ENCODE results near the gene SDK2. TPM values are rescaled to one million over a fixed set of nuclear protein-coding genes. Genes with fewer than 3 reads are reported as not detected.

SDK2 gene
- polyA plus RNA-seq, 1 experiment: 0.04 TPM

DNA sequence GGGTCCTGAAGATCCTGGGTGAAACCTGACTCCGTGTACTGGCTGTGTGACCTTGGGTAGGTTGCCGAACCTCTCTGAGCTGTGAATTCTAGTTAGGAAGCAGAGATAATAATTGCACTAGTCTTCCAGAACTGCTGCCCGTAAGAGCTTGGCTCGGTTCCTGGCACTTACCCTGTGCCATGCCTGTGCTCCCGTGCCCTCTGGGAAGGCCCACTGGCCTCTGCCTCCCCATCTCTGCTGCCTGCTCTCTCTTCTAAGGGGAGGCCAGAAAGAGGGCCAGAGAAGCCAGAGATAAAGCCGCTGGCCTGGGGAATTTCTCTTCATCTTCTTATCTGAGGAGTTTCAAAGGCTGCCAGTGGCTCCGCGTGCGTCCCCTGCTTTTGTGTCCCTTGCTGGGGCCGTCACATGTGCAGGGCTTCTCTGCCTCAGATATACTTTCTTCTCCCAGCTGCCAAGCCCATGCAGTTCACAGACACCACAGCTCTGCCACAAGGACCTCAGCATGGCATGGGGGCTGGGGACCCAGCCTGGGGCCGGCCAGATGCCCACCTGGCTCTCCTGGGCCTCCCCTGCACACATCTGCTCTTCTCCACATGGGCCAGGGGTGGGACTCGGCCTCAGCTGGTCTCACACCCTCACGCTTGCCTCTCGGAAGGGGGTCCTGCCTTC lies 145.2 kb downstream of the SDK2 start:
- H3K4me3 ChIP-seq (ENCODE audit: low read depth, low read length): no peak overlapping the region
- no peaks in the 10 kb centered on the region for H3K36me3 ChIP-seq (ENCODE audit: control insufficient read depth, insufficient read depth, low read length)
- TF ChIP-seq, protein P1, sequence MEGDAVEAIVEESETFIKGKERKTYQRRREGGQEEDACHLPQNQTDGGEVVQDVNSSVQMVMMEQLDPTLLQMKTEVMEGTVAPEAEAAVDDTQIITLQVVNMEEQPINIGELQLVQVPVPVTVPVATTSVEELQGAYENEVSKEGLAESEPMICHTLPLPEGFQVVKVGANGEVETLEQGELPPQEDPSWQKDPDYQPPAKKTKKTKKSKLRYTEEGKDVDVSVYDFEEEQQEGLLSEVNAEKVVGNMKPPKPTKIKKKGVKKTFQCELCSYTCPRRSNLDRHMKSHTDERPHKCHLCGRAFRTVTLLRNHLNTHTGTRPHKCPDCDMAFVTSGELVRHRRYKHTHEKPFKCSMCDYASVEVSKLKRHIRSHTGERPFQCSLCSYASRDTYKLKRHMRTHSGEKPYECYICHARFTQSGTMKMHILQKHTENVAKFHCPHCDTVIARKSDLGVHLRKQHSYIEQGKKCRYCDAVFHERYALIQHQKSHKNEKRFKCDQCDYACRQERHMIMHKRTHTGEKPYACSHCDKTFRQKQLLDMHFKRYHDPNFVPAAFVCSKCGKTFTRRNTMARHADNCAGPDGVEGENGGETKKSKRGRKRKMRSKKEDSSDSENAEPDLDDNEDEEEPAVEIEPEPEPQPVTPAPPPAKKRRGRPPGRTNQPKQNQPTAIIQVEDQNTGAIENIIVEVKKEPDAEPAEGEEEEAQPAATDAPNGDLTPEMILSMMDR (IDR thresholded peaks at IDR 0.05; ENCODE audit: insufficient read depth, low read depth, low read length): no peak
- H3K27me3 ChIP-seq (ENCODE audit: control insufficient read depth, insufficient read depth, low read length): no peaks in the 10 kb centered on the region
- no peak for DNase-seq (ENCODE audit: low read depth)
- ChIA-PET POLR2A (no interaction called here), CTCF (no interaction called here)

DNA sequence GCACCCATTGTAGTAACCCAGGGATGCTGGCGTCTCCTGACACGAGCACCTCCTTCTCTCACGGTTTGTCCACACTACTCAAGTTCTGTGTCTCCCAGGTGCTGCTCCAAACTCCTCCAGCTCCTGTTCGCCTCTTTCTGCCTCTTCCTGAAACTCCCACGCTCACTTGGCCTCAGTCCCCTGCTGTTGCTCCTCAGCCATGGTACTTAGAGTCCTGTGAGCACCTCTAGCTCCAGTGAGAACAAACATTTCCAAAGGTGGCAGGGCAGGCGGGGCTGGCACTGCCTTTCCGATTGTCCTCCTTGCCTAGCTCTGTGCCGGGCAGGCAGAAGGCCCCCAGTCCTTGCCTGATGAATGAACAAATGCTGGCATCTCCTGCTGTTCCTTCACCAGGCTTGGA lies 146.1 kb downstream of the SDK2 start:
- ChIA-PET POLR2A (no interaction called here), CTCF (no interaction called here)
- no peak for DNase-seq (ENCODE audit: low read depth)
- Histone ChIP-seq H3K27me3 (ENCODE audit: control insufficient read depth, insufficient read depth, low read length) (no peaks in the 10 kb centered on the region), H3K4me3 (ENCODE audit: low read depth, low read length) (no peak overlapping the region), H3K36me3 (ENCODE audit: control insufficient read depth, insufficient read depth, low read length) (no peaks in the 10 kb centered on the region)
- TF ChIP-seq, protein P1 (IDR thresholded peaks at IDR 0.05; ENCODE audit: insufficient read depth, low read depth, low read length): no peak

DNA sequence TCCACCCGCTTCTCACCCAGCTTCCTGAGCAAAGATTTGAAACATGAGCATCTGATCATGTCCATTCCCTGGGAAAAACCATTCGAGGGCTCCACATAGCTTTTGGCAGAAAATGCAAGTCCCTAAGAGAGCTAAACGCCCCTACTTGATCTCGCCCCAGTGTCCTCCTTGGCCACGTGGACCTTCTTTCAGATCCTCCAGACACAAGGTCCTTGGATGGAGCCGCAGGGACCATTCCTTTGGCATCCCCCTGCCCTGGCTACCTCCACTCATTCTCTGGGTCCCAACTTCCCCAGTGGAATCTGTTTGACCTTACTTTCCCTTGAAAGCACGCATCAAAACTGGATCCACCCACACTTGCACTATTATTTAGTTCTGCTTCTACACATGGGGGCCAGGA lies 146.5 kb downstream of the SDK2 start:
- H3K4me3 ChIP-seq (ENCODE audit: low read depth, low read length): no peak overlapping the region
- TF ChIP-seq, protein P1 (IDR thresholded peaks at IDR 0.05; ENCODE audit: insufficient read depth, low read depth, low read length): no peak
- no peaks in the 10 kb centered on the region for H3K27me3 ChIP-seq (ENCODE audit: control insufficient read depth, insufficient read depth, low read length)
- ChIA-PET CTCF (no interaction called here), POLR2A (no interaction called here)
- no peak for DNase-seq (ENCODE audit: low read depth)
- no peaks in the 10 kb centered on the region for H3K36me3 ChIP-seq (ENCODE audit: control insufficient read depth, insufficient read depth, low read length)

DNA sequence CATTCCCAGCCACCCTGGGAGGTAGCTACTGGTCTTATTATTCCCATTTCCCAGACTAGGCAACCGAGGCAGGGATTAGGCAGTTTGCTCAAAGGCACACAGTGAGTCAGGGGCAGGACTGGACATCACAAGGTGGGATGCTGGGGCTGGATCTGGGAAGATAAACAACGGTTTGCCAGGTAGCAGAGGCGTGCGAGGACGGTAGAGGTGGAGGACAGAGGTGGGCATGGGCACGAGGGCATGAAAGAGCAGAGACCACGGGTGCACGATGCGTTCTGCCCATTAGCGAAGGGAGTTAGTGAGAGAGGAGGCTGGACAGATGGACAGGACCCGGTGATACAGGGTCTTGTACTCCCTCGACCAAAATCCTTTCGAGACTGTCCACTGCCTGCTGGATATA lies 148.0 kb downstream of the SDK2 start:
- Histone ChIP-seq H3K27me3 (ENCODE audit: control insufficient read depth, insufficient read depth, low read length) (no peaks in the 10 kb centered on the region), H3K36me3 (ENCODE audit: control insufficient read depth, insufficient read depth, low read length) (no peaks in the 10 kb centered on the region), H3K4me3 (ENCODE audit: low read depth, low read length) (no peak overlapping the region)
- ChIA-PET POLR2A (no interaction called here), CTCF (no interaction called here)
- DNase-seq (ENCODE audit: low read depth): no peak
- TF ChIP-seq, protein P1 (IDR thresholded peaks at IDR 0.05; ENCODE audit: insufficient read depth, low read depth, low read length): no peak

DNA sequence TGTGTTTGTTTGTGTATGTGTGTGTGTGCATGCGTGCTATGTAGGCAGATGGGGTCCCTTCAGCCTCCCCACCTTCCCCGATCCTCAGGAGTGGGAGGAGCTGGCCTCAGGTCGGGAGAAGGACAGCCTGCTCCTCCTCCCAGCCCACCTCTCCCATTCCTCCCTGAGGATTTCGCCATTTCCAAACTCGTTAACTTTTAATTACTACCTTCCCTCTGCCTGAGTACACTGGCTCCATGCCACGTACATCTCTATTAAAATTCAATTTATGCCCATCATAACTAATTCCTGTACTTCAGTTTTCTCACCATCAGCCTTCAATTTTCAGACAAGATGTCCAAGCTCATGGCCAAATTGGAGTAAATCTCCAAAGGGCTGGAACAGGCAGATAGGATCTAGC lies 148.6 kb downstream of the SDK2 start:
- TF ChIP-seq, protein P1 (IDR thresholded peaks at IDR 0.05; ENCODE audit: insufficient read depth, low read depth, low read length): no peak
- Histone ChIP-seq H3K27me3 (ENCODE audit: control insufficient read depth, insufficient read depth, low read length) (no peaks in the 10 kb centered on the region), H3K4me3 (ENCODE audit: low read depth, low read length) (no peak overlapping the region), H3K36me3 (ENCODE audit: control insufficient read depth, insufficient read depth, low read length) (no peaks in the 10 kb centered on the region)
- DNase-seq (ENCODE audit: low read depth): no peak
- CTCF ChIA-PET: no interaction called here
- POLR2A ChIA-PET: no interaction called here
